ENCODE data around the gene DTX3L.

GRCh38 chr3:122557356-122557755 is 6.8 kb upstream of the DTX3L start:
- TF ChIP-seq NFIC (IDR thresholded peaks at IDR 0.05) (no peak), RAD21 (IDR thresholded peaks at IDR 0.05; ENCODE audit: low read depth) (no peak), USF1 (IDR thresholded peaks at IDR 0.05) (no peak), CREB1 (IDR thresholded peaks at IDR 0.05; ENCODE audit: low read depth) (no peak), REST (IDR thresholded peaks at IDR 0.05; ENCODE audit: low read depth) (no peak), YY1 (IDR thresholded peaks at IDR 0.05; ENCODE audit: low read depth) (no peak), EP300 (IDR thresholded peaks at IDR 0.05; ENCODE audit: borderline replicate concordance) (no peak), TCF12 (IDR thresholded peaks at IDR 0.05; ENCODE audit: low read depth) (no peak)
- TF ChIP-seq, protein P1, sequence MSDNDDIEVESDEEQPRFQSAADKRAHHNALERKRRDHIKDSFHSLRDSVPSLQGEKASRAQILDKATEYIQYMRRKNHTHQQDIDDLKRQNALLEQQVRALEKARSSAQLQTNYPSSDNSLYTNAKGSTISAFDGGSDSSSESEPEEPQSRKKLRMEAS (IDR thresholded peaks at IDR 0.05), result no peak

All from Ishikawa (cell line).